Effector memory CD4-positive, alpha-beta T cell (primary cell): ENCODE results near the gene RAB8A.

Experiments used
- DNase-seq, 3 donors: peaks; one replicate each; pipeline ENCODE4 v3.0.0-alpha.2; 2020
- H3K27ac ChIP-seq: 2 replicates; pipeline ENCODE4 v1.7.0; 2013; ENCODE audit warnings: mild to moderate bottlenecking, low read length, moderate library complexity; ENCODE audit not compliant: insufficient read depth, poor library complexity, severe bottlenecking
- H3K27me3 ChIP-seq: replicated peaks from 2 replicates; pipeline ENCODE4 v1.7.0; 2013; ENCODE audit warnings: mild to moderate bottlenecking, low read length; ENCODE audit not compliant: insufficient read depth, control insufficient read depth, poor library complexity, severe bottlenecking
- H3K36me3 ChIP-seq: 2 replicates; pipeline ENCODE4 v1.7.0; 2013; ENCODE audit warnings: mild to moderate bottlenecking, low read length, moderate library complexity; ENCODE audit not compliant: control insufficient read depth, insufficient read depth
- H3K4me1 ChIP-seq: 2 replicates; pipeline ENCODE4 v1.7.0; 2013; ENCODE audit warnings: low read length, mild to moderate bottlenecking; ENCODE audit not compliant: control insufficient read depth, insufficient read depth, poor library complexity, severe bottlenecking
- H3K4me3 ChIP-seq: 2 replicates; pipeline ENCODE4 v1.7.0; 2013; ENCODE audit warnings: low read length, low read depth, mild to moderate bottlenecking; ENCODE audit not compliant: insufficient read depth, poor library complexity, severe bottlenecking
- H3K9me3 ChIP-seq: 2 replicates; pipeline ENCODE4 v1.7.0; 2013; ENCODE audit warnings: mild to moderate bottlenecking, low read length, moderate library complexity; ENCODE audit not compliant: control insufficient read depth

Gene RAB8A

GRCh38 chr19:16154557-16154956, 42.9 kb downstream of the RAB8A start:
- no peak overlapping the region for H3K27ac ChIP-seq
- no peaks in the 10 kb centered on the region for H3K27me3 ChIP-seq
- no peaks in the 10 kb centered on the region for H3K4me1 ChIP-seq
- H3K4me3 ChIP-seq, result no peak overlapping the region
- DNase-seq, result no peak
- H3K9me3 ChIP-seq, result no peaks in the 10 kb centered on the region
- H3K36me3 ChIP-seq, result peaks cover 69% of the 10 kb centered on the region

GRCh38 chr19:16155128-16155527, 43.4 kb downstream of the RAB8A start:
- H3K27ac ChIP-seq, result no peak overlapping the region
- H3K4me1 ChIP-seq, result no peaks in the 10 kb centered on the region
- peaks cover 63% of the 10 kb centered on the region for H3K36me3 ChIP-seq
- no peak overlapping the region for H3K4me3 ChIP-seq
- no peaks in the 10 kb centered on the region for H3K27me3 ChIP-seq
- H3K9me3 ChIP-seq, result no peaks in the 10 kb centered on the region
- DNase-seq, result no peak

- H3K36me3 ChIP-seq, result peaks cover 57% of the 10 kb centered on the region
- H3K4me1 ChIP-seq, result peaks cover 3% of the 10 kb centered on the region
- H3K4me3 ChIP-seq, result no peak overlapping the region
- no peaks in the 10 kb centered on the region for H3K9me3 ChIP-seq
- no peak overlapping the region for H3K27ac ChIP-seq
- H3K27me3 ChIP-seq, result no peaks in the 10 kb centered on the region
- DNase-seq, result no peak
These were observed 45.2 kb downstream of the RAB8A start for GRCh38 chr19:16156904-16157303.

GRCh38 chr19:16157601-16158000, 45.9 kb downstream of the RAB8A start:
- H3K27me3 ChIP-seq, result no peaks in the 10 kb centered on the region
- no peak overlapping the region for H3K4me3 ChIP-seq
- H3K9me3 ChIP-seq, result no peaks in the 10 kb centered on the region
- DNase-seq, result no peak
- peaks cover 3% of the 10 kb centered on the region for H3K4me1 ChIP-seq
- no peak overlapping the region for H3K27ac ChIP-seq
- peaks cover 53% of the 10 kb centered on the region for H3K36me3 ChIP-seq

- no peak overlapping the region for H3K27ac ChIP-seq
These were observed 48.0 kb downstream of the RAB8A start for GRCh38 chr19:16159655-16160054.

GRCh38 chr19:16160445-16160942, 48.8 kb downstream of the RAB8A start:
- Histone ChIP-seq H3K27ac (no peak overlapping the region), H3K36me3 (peaks cover 24% of the 10 kb centered on the region), H3K4me3 (no peak overlapping the region), H3K4me1 (peaks cover 3% of the 10 kb centered on the region), H3K27me3 (no peaks in the 10 kb centered on the region), H3K9me3 (no peaks in the 10 kb centered on the region)
- DNase-seq, result no peak

More at GRCh38 chr19:16159655-16160054, 48.0 kb downstream of the RAB8A start:
- peaks cover 32% of the 10 kb centered on the region for H3K36me3 ChIP-seq
- H3K27me3 ChIP-seq, result no peaks in the 10 kb centered on the region
- H3K9me3 ChIP-seq, result no peaks in the 10 kb centered on the region
- no peak overlapping the region for H3K4me3 ChIP-seq
- peaks cover 3% of the 10 kb centered on the region for H3K4me1 ChIP-seq
- DNase-seq, result no peak

- H3K9me3 ChIP-seq, result no peaks in the 10 kb centered on the region
- H3K4me3 ChIP-seq, result no peak overlapping the region
- H3K36me3 ChIP-seq, result peaks cover 19% of the 10 kb centered on the region
- no peak overlapping the region for H3K27ac ChIP-seq
- H3K4me1 ChIP-seq, result peaks cover 3% of the 10 kb centered on the region
- DNase-seq, result no peak
- H3K27me3 ChIP-seq, result no peaks in the 10 kb centered on the region
These were observed 49.4 kb downstream of the RAB8A start for GRCh38 chr19:16160943-16161560.

- no peaks in the 10 kb centered on the region for H3K27me3 ChIP-seq
- no peak overlapping the region for H3K27ac ChIP-seq
- peaks cover 3% of the 10 kb centered on the region for H3K4me1 ChIP-seq
- DNase-seq, result no peak
- H3K36me3 ChIP-seq, result peaks cover 11% of the 10 kb centered on the region
- no peaks in the 10 kb centered on the region for H3K9me3 ChIP-seq
- no peak overlapping the region for H3K4me3 ChIP-seq
These were observed 50.2 kb downstream of the RAB8A start for GRCh38 chr19:16161840-16162239.

GRCh38 chr19:16164222-16164890, 52.7 kb downstream of the RAB8A start:
- no peaks in the 10 kb centered on the region for H3K27me3 ChIP-seq
- no peaks in the 10 kb centered on the region for H3K9me3 ChIP-seq
- no peak for DNase-seq
- H3K4me1 ChIP-seq, result peaks cover 3% of the 10 kb centered on the region
- no peak overlapping the region for H3K27ac ChIP-seq
- no peaks in the 10 kb centered on the region for H3K36me3 ChIP-seq
- H3K4me3 ChIP-seq, result no peak overlapping the region

GRCh38 chr19:16166417-16166816, 54.7 kb downstream of the RAB8A start:
- no peaks in the 10 kb centered on the region for H3K9me3 ChIP-seq
- no peak overlapping the region for H3K4me3 ChIP-seq
- no peaks in the 10 kb centered on the region for H3K27me3 ChIP-seq
- H3K36me3 ChIP-seq, result no peaks in the 10 kb centered on the region
- no peaks in the 10 kb centered on the region for H3K4me1 ChIP-seq
- H3K27ac ChIP-seq, result no peak overlapping the region
- no peak for DNase-seq
